Pericardium fibroblast (primary cell): ENCODE measurements around the gene NACA2. TPM values are rescaled to one million over a fixed set of nuclear protein-coding genes. Genes with fewer than 3 reads are reported as not detected.

Experiments
- total RNA-seq: library from RNA; depleted of rRNA; stranded (reverse); fragments of >200 nt; gene quantifications from 2 replicates; pipeline ENCODE4 v1.2.3, GENCODE V29; 2015

The NACA2 gene
- total RNA-seq: not detected in 2 replicates

GRCh38 chr17:61591018-61591417 is at the start of gene NACA2:
Gene NACA2 (minus strand): TSS chr17:61591219. CDS start chr17:61591180, 39 bp downstream.

Other genes with a start within 250 kb of the NACA2 start
- 8.8 and 12.7 TPM in 2 replicates for gene TBX2, start 191.4 kb downstream of the NACA2 start, total RNA-seq
- not detected in 2 replicates for gene TBX4, start 138.8 kb downstream of the NACA2 start, total RNA-seq